ENCODE measurements around the gene ANKRD40. TPM values are rescaled to one million over a fixed set of nuclear protein-coding genes. Genes with fewer than 3 reads are reported as not detected.

Gene ANKRD40
- total RNA-seq, 3 donors from 2014 or later, result 36.7 to 68.6 (median 38.1) TPM

DNA sequence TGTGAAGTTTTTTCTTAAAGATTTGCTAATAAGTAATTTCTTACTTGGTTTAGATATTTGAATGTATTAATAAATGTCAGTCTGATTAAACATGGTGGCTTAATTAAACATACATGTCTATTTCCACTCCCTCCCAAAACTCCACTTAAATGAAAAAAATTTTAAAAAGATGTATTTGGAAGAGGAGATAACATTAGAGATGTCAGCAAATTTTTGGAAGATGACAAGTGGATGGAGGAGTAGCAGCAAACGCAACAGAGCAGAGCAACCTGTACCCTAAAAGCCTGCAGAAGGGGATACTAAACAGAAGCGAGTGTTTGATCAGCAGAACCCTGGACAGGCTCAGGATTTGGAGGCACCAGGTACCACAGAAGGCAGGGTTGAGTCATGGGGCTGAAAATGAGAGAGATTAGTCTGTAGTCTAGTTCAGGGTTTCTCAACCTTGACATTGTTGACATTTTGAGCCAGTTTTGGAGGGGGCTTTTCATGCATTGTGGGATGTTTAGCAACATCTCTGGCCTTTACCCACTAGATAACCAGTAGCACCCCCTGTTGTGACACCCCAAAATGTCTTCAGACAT is 29.5 kb upstream of the ANKRD40 start:
- no peak for TF ChIP-seq POLR2A (IDR thresholded peaks at IDR 0.05)
- TF ChIP-seq CTCF (IDR thresholded peaks at IDR 0.05), result no peak
- no peak for TF ChIP-seq POLR2AphosphoS5 (IDR thresholded peaks at IDR 0.05)
- Histone ChIP-seq H3K4me3 (no peak overlapping the region), H3K36me3 (no peaks in the 10 kb centered on the region), H3K27me3 (no peaks in the 10 kb centered on the region), H3K9me3 (no peaks in the 10 kb centered on the region), H3K27ac (no peak overlapping the region), H3K4me1 (peaks cover 0 to under 1% of the 10 kb centered on the region in 2 donors)
- intact Hi-C loops (cut with DNase I; ENCODE audit: low total_unique reads), result no loop called here
- DNase-seq (ENCODE audit: low spot score in 2 of 2), result no peak

DNA sequence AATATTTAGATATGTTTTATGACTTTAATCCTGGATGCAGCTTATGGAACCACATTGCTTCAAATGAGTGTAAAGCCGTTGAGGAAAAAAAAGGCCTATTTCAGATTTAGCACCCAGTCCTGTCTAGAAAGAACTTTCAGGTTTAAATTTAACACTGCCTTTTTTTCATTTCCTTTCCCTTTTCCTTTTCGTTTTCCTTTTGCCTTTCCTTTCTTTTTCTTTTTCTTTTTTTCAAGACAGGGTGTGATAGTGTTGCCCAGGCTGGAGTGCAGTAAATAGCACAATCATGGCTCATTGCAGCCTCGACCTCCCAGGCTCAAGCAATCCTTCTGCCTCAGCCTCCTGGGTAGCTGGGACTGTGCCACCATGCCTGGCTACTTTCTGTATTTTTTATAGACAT is 27.6 kb upstream of the ANKRD40 start:
- H3K36me3 ChIP-seq, result no peaks in the 10 kb centered on the region
- TF ChIP-seq POLR2A (IDR thresholded peaks at IDR 0.05) (no peak), CTCF (IDR thresholded peaks at IDR 0.05) (no peak), POLR2AphosphoS5 (IDR thresholded peaks at IDR 0.05) (no peak)
- H3K4me1 ChIP-seq, result peaks cover 0 to 10% of the 10 kb centered on the region in 2 donors
- H3K4me3 ChIP-seq, result no peak overlapping the region
- no peak for DNase-seq (ENCODE audit: low spot score in 2 of 2)
- intact Hi-C loops (cut with DNase I; ENCODE audit: low total_unique reads), result no loop called here
- no peaks in the 10 kb centered on the region for H3K27me3 ChIP-seq
- no peaks in the 10 kb centered on the region for H3K9me3 ChIP-seq
- no peak overlapping the region for H3K27ac ChIP-seq

- intact Hi-C loops (cut with DNase I; ENCODE audit: low total_unique reads), result no loop called here
- H3K27me3 ChIP-seq, result no peaks in the 10 kb centered on the region
- no peak for DNase-seq (ENCODE audit: low spot score in 2 of 2)
- no peaks in the 10 kb centered on the region for H3K9me3 ChIP-seq
- no peak overlapping the region for H3K4me3 ChIP-seq
- no peak for TF ChIP-seq CTCF (IDR thresholded peaks at IDR 0.05)
- TF ChIP-seq POLR2AphosphoS5 (IDR thresholded peaks at IDR 0.05), result no peak
- TF ChIP-seq POLR2A (IDR thresholded peaks at IDR 0.05), result no peak
- H3K36me3 ChIP-seq, result no peaks in the 10 kb centered on the region
- H3K27ac ChIP-seq, result no peak overlapping the region
- peaks cover 0 to 10% of the 10 kb centered on the region in 2 donors for H3K4me1 ChIP-seq
Measured at GRCh38 chr17:50731575-50732460, 24.1 kb upstream of the ANKRD40 start.

DNA sequence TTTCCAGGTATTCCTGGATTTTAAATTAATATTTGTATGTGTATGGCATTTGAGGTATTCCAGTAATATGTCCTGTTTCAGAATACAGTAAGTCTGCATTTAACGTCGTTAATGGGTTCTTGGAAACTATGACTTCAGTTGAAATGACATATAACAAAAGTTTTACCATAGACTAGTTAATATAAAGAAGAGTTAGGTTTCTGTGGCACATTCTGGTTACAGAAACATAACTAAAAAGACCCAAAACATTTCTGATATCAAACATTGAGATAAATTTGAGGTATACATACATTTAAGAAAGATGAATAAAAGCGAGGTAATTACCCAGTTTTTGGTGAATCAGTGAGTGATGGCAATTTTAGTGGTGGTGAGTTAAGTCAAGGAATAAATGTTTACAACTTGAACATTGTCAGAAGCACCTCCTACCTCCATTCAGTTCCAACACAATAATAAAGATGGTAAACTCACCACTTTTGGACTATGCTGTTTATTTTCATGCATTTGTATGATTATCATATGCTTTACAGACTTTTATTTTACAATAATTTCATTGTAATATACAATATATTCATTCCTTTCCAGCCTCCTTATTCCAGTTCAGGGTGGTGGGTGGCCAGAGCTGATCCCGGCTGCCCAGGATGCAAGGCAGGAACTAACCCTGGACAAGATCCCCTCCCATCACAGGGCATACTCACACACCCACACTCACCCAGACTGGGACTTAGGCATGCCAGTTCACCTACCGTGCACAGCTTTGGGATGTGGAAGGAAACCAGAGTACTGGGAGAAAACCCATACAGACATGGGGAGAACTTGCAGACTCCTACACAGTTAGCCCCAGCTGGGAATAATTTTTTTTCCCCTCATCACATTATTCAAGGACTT is 21.4 kb upstream of the ANKRD40 start:
- no peaks in the 10 kb centered on the region for H3K9me3 ChIP-seq
- H3K4me3 ChIP-seq, result peak overlapping the region in 1 of 3 donors; percentile 5
- TF ChIP-seq CTCF (IDR thresholded peaks at IDR 0.05), result no peak
- TF ChIP-seq POLR2A (IDR thresholded peaks at IDR 0.05), result no peak
- no peak for TF ChIP-seq POLR2AphosphoS5 (IDR thresholded peaks at IDR 0.05)
- peaks cover 0 to 11% of the 10 kb centered on the region in 2 donors for H3K4me1 ChIP-seq
- DNase-seq (ENCODE audit: low spot score in 2 of 2), result no peak
- H3K27me3 ChIP-seq, result no peaks in the 10 kb centered on the region
- intact Hi-C loops (cut with DNase I; ENCODE audit: low total_unique reads), result no loop called here
- H3K36me3 ChIP-seq, result no peaks in the 10 kb centered on the region
- H3K27ac ChIP-seq, result no peak overlapping the region

Data from breast epithelium (tissue), 4 donors.